CD4-positive, alpha-beta T cell (primary cell): ENCODE results near the gene XKRX. TPM values are rescaled to one million over a fixed set of nuclear protein-coding genes. Genes with fewer than 3 reads are reported as not detected.

Experiments
- ATAC-seq: fragments of 200-7000 bp; cut with Tn5 transposase; one replicate; pipeline ENCODE4 v1.10.0; 2022; ENCODE audit warnings: mild to moderate bottlenecking; ENCODE audit not compliant: poor library complexity
- CTCF ChIA-PET: fragments of 350-600 bp; sonication (Branson Sonifier 250); formaldehyde crosslinking; loops from one replicate; lab custom pipeline; 2021; ENCODE audit warnings: antibody characterized with exemption, inconsistent platforms; lab: Charles Lee
- POLR2A ChIA-PET: fragments of 350-600 bp; sonication (Branson Sonifier 250); formaldehyde crosslinking; loops from one replicate; lab custom pipeline; 2021; ENCODE audit warnings: antibody characterized with exemption, inconsistent platforms; lab: Charles Lee
- DNase-seq, 14 experiments: peaks; one replicate each; pipeline ENCODE4 v3.0.0-alpha.2; 2013 to 2020; ENCODE audit warnings: mixed read lengths in 2 of 14
- H3K27ac ChIP-seq, 2 donors: one replicate each; pipeline versions ENCODE4 v1.5.1 to v1.7.0; 2013; ENCODE audit warnings: low read length in 2 of 2, low read depth in 1 of 2, mild to moderate bottlenecking in 1 of 2
- H3K27me3 ChIP-seq, 2 experiments: 1 replicate in 1 of 2; 2 replicates in 1 of 2; pipeline versions ENCODE4 v1.6.1 to v1.7.0; 2013; ENCODE audit warnings: low read length in 2 of 2, control low read depth in 1 of 2, mild to moderate bottlenecking in 1 of 2, moderate library complexity in 1 of 2; ENCODE audit not compliant: insufficient read depth in 2 of 2, control insufficient read depth in 1 of 2
- H3K36me3 ChIP-seq: one replicate; pipeline ENCODE4 v1.6.1; 2013; ENCODE audit warnings: low read length, control low read depth; ENCODE audit not compliant: insufficient read depth
- H3K4me1 ChIP-seq: one replicate; pipeline ENCODE4 v1.6.1; 2013; ENCODE audit warnings: low read length, control low read depth; ENCODE audit not compliant: insufficient read depth
- H3K4me3 ChIP-seq: one replicate; pipeline ENCODE4 v1.5.1; 2013; ENCODE audit warnings: mild to moderate bottlenecking, low read length, moderate library complexity
- H3K9me3 ChIP-seq, 2 experiments: 1 replicate in 1 of 2; 2 replicates in 1 of 2; pipeline versions ENCODE4 v1.6.1 to v1.7.0; 2013; ENCODE audit warnings: low read length in 2 of 2, mild to moderate bottlenecking in 2 of 2, control low read depth in 1 of 2, moderate library complexity in 1 of 2; ENCODE audit not compliant: control insufficient read depth in 1 of 2, insufficient read depth in 1 of 2
- H3K27ac Mint-ChIP-seq: one replicate; pipeline ENCODE4 v1.8.0; 2020; ENCODE audit warnings: mixed read lengths
- H3K27me3 Mint-ChIP-seq: one replicate; pipeline ENCODE4 v1.8.0; 2021; ENCODE audit warnings: mixed read lengths
- H3K36me3 Mint-ChIP-seq: one replicate; pipeline ENCODE4 v1.8.0; 2021; ENCODE audit warnings: low read depth, mixed read lengths
- H3K4me1 Mint-ChIP-seq: one replicate; pipeline ENCODE4 v1.8.0; 2021; ENCODE audit warnings: low read depth, mixed read lengths
- H3K4me3 Mint-ChIP-seq: one replicate; pipeline ENCODE4 v1.8.0; 2020; ENCODE audit warnings: mild to moderate bottlenecking, mixed read lengths
- H3K9me3 Mint-ChIP-seq: one replicate; pipeline ENCODE4 v1.8.0; 2020; ENCODE audit warnings: mixed read lengths
- CTCF ChIP-seq: fragments of 200-600 bp; IDR thresholded peaks from one replicate; pipeline ENCODE4 v1.8.0; 2022; ENCODE audit warnings: antibody characterized with exemption, mild to moderate bottlenecking
- intact Hi-C, 2 experiments: fragments of 100-400 bp; cut with DNase I in 1 of 2; cut with micrococcal nuclease in 1 of 2; formaldehyde crosslinking; loops; one replicate each; pipeline versions ENCODE4 v1.15.1 to v1.9.0; 2023 to 2025; cut with DNase I, micrococcal nuclease
- total RNA-seq, 174 experiments: library from RNA in 2 of 174; stranded (reverse) in 2 of 174; gene quantifications; one replicate each; pipeline ENCODE4 v1.2.3 and lab custom pipeline; 2021 to 2026

Gene XKRX
- total RNA-seq, 2 experiments from 2014 or later: 1.9 to 2.5 TPM

DNA sequence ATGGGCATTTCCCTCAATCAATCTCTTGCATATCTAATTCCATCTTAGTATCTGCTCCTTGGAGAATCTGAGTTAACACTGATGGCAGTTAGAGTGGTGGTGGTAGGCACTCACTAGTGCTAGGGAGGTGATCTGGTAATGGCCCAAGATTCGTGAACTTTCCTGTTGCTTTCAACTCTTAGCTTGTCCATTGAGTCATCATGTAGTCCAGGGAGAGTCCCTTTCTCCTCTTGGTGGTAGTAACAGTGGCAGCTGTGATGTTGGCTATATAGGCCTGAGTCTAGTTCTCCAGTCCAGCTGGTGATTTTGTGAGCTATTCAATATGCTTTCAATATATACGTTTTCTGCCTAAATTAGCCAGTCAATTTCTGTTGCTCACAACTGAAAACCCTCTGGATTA lies 7.0 kb upstream of the XKRX start:
- Mint-ChIP-seq H3K27me3 (no peaks in the 10 kb centered on the region), H3K9me3 (no peaks in the 10 kb centered on the region)
- ATAC-seq: no peak

DNA sequence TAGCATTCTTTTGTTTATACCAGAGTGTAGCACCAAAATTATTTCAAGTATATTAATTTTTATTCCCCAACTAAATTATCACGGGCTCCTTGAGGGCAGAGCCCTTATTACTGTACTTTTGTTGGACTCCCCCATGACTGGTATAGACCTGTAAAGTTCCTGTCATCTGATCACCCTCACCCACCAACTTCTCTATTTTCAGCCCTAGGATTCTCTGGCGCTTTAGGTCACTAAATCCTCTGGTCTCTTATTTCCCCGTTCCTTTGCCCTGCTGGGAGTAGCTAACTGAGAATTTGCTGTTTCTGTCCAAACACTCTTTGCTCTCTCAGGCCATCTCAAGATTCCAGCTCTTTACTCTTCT lies 3.2 kb upstream of the XKRX start:
- no peaks in the 10 kb centered on the region for H3K27me3 Mint-ChIP-seq
- no peak for ATAC-seq
- CTCF ChIA-PET: no interaction called here
- no peak for TF ChIP-seq CTCF
- H3K4me1 Mint-ChIP-seq: peaks cover 25% of the 10 kb centered on the region
- intact Hi-C loops: no loop called here
- DNase-seq: no peak
- Histone ChIP-seq H3K4me3 (no peak overlapping the region), H3K27ac (no peak overlapping the region), H3K36me3 (no peaks in the 10 kb centered on the region), H3K4me1 (peaks cover 7% of the 10 kb centered on the region), H3K9me3 (no peaks in the 10 kb centered on the region), H3K27me3 (no peaks in the 10 kb centered on the region)
- POLR2A ChIA-PET: no interaction called here
- peak overlapping the region; percentile 44 for H3K27ac Mint-ChIP-seq
- H3K4me3 Mint-ChIP-seq: no peak overlapping the region
- H3K36me3 Mint-ChIP-seq: no peaks in the 10 kb centered on the region
- no peaks in the 10 kb centered on the region for H3K9me3 Mint-ChIP-seq

More for the DNA sequence above, 7.0 kb upstream of the XKRX start:
- ChIA-PET POLR2A (no interaction called here), CTCF (no interaction called here)
- Mint-ChIP-seq H3K36me3 (no peaks in the 10 kb centered on the region), H3K4me3 (no peak overlapping the region), H3K4me1 (peaks cover 20% of the 10 kb centered on the region), H3K27ac (no peak overlapping the region)
- Histone ChIP-seq H3K27ac (no peak overlapping the region), H3K4me1 (peaks cover 3% of the 10 kb centered on the region), H3K9me3 (no peaks in the 10 kb centered on the region), H3K27me3 (no peaks in the 10 kb centered on the region), H3K36me3 (no peaks in the 10 kb centered on the region), H3K4me3 (no peak overlapping the region)
- DNase-seq: no peak
- intact Hi-C loops: no loop called here
- TF ChIP-seq CTCF: no peak

GRCh38 chrX:100931218-100931924 lies 2.7 kb upstream of the XKRX start:
- intact Hi-C loops: no loop called here
- peaks cover 7% of the 10 kb centered on the region for H3K4me1 ChIP-seq
- Mint-ChIP-seq H3K4me3 (peak overlapping the region; percentile 66), H3K27me3 (no peaks in the 10 kb centered on the region), H3K9me3 (no peaks in the 10 kb centered on the region), H3K27ac (peak overlapping the region; percentile 44), H3K4me1 (peaks cover 30% of the 10 kb centered on the region), H3K36me3 (no peaks in the 10 kb centered on the region)
- CTCF ChIA-PET: no interaction called here
- H3K4me3 ChIP-seq: no peak overlapping the region
- TF ChIP-seq CTCF: no peak
- H3K27ac ChIP-seq: no peak overlapping the region
- ATAC-seq: no peak
- no peaks in the 10 kb centered on the region for H3K27me3 ChIP-seq
- POLR2A ChIA-PET: no interaction called here
- no peak for DNase-seq
- no peaks in the 10 kb centered on the region for H3K36me3 ChIP-seq
- no peaks in the 10 kb centered on the region for H3K9me3 ChIP-seq
